GM12878 (cell line): ENCODE measurements around the gene KRT12.

Experiments used
- BRCA1 ChIP-seq: IDR thresholded peaks from 2 replicates; pipeline ENCODE4 v1.6.1; 2011; ENCODE audit warnings: low read depth, low read length, improper control_type of control experiment
- CTCF ChIP-seq, 3 experiments: IDR thresholded peaks in 2 of 3; conservative IDR thresholded peaks in 1 of 3; 2 replicates each; pipeline ENCODE4 v1.5.1; 2011; ENCODE audit warnings: low read depth in 3 of 3, low read length in 3 of 3, mild to moderate bottlenecking in 3 of 3, control low read depth in 2 of 3, moderate library complexity in 2 of 3, inconsistent platforms in 1 of 3, mixed read lengths in 1 of 3; ENCODE audit not compliant: control insufficient read depth in 2 of 3, insufficient read depth in 1 of 3; ENCODE audit errors: extremely low read depth in 1 of 3
- GABPA ChIP-seq: IDR thresholded peaks from 2 replicates; pipeline ENCODE4 v1.6.1; 2014; ENCODE audit warnings: antibody characterized with exemption, low read depth, mild to moderate bottlenecking, inconsistent platforms
- HDGF ChIP-seq: fragments of 450-650 bp; IDR thresholded peaks from 2 replicates; pipeline ENCODE4 v1.6.1; 2016; ENCODE audit warnings: antibody characterized with exemption
- STAT3 ChIP-seq: IDR thresholded peaks from 2 replicates; pipeline ENCODE4 v1.6.1; 2011; ENCODE audit warnings: low read depth, low read length, improper control_type of control experiment
- TAF1 ChIP-seq: IDR thresholded peaks from 2 replicates; pipeline ENCODE4 v1.6.1; 2011; ENCODE audit warnings: mild to moderate bottlenecking, low read depth, low read length, borderline replicate concordance
- USF1 ChIP-seq: IDR thresholded peaks from 2 replicates; pipeline ENCODE4 v1.6.1; 2011; ENCODE audit warnings: borderline replicate concordance, low read depth, mild to moderate bottlenecking, moderate library complexity, mixed read lengths, low read length; ENCODE audit not compliant: insufficient read depth; ENCODE audit errors: extremely low read length
- ZBTB40 ChIP-seq: fragments of 450-650 bp; IDR thresholded peaks from 2 replicates; pipeline ENCODE4 v1.6.1; 2016; ENCODE audit warnings: mild to moderate bottlenecking, moderate library complexity, borderline replicate concordance
- ZNF687 ChIP-seq: fragments of 450-650 bp; IDR thresholded peaks from 2 replicates; pipeline ENCODE4 v1.6.1; 2017; ENCODE audit warnings: mild to moderate bottlenecking, moderate library complexity

GRCh38 chr17:40883031-40883430 is 16.0 kb upstream of the KRT12 start:
- TF ChIP-seq HDGF = no peak
- TF ChIP-seq TAF1 = no peak
- no peak for TF ChIP-seq STAT3
- TF ChIP-seq ZNF687 = no peak
- no peak for TF ChIP-seq CTCF (IDR thresholded peaks at IDR 0.05 in 2 of 3, conservative IDR thresholded peaks at IDR 0.05 in 1 of 3; ENCODE audit: control insufficient read depth in 2 of 3, extremely low read depth in 1 of 3, insufficient read depth in 1 of 3, low read depth in 3 of 3, low read length in 3 of 3)
- no peak for TF ChIP-seq ZBTB40
- TF ChIP-seq GABPA = no peak
- no peak for TF ChIP-seq BRCA1
- no peak for TF ChIP-seq USF1
